Stimulated activated CD8-positive, alpha-beta memory T cell treated with anti-CD3 and anti-CD28 coated beads, Interleukin-15, amount 100 ng/mL, for 48 hours (primary cell): Measurements from ENCODE around the gene FAM174C.
A peak's percentile ranks its signal among the peaks of the same experiment; 100 is the strongest.

ENCODE experiments used
- DNase-seq, 2 donors: peaks; one replicate each; pipeline ENCODE4 v3.0.0-alpha.2; 2020; ENCODE audit warnings: low read depth in 2 of 2

Gene FAM174C

GRCh38 chr19:1250437-1251260 is 24.7 kb upstream of the FAM174C start:
- DNase-seq, result no peak

GRCh38 chr19:1251330-1252220 is 23.8 kb upstream of the FAM174C start:
- no peak for DNase-seq

GRCh38 chr19:1252221-1252820 is 23.0 kb upstream of the FAM174C start:
- peak; percentile 63 to 71 for DNase-seq

GRCh38 chr19:1252821-1253513 is 22.4 kb upstream of the FAM174C start:
- peak; percentile 73 to 76 for DNase-seq

DNA sequence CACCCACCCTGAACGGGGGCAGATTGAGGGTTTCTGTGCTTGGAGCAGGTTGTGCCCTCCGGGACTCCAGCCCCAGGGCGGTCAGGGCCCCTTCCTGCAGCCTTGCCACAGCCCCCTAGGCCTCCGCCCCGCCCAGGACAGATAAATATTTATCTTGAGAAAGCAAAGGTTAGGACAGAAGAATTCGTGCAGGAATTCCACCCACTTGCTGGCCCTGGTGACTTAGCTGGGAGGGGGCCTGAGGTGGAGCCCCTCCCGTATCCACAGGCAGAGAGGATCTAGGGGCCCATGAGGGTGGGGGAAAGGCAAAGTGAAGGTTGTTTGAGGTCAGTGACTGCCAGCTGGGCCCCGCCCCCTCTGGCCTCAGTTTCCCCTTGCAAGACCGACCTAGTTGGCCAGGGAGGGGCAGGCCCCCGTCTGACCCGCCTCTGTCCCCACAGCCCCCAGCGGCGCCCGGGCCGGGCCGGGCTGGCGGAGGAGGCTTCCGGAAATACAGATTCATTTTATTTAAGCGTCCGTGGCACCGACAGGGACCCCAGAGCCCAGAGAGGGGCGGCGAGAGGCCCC is 21.7 kb upstream of the FAM174C start:
- no peak for DNase-seq

GRCh38 chr19:1254081-1254527 is 21.2 kb upstream of the FAM174C start:
- no peak for DNase-seq

GRCh38 chr19:1254530-1255185 is 20.7 kb upstream of the FAM174C start:
- no peak for DNase-seq

DNA sequence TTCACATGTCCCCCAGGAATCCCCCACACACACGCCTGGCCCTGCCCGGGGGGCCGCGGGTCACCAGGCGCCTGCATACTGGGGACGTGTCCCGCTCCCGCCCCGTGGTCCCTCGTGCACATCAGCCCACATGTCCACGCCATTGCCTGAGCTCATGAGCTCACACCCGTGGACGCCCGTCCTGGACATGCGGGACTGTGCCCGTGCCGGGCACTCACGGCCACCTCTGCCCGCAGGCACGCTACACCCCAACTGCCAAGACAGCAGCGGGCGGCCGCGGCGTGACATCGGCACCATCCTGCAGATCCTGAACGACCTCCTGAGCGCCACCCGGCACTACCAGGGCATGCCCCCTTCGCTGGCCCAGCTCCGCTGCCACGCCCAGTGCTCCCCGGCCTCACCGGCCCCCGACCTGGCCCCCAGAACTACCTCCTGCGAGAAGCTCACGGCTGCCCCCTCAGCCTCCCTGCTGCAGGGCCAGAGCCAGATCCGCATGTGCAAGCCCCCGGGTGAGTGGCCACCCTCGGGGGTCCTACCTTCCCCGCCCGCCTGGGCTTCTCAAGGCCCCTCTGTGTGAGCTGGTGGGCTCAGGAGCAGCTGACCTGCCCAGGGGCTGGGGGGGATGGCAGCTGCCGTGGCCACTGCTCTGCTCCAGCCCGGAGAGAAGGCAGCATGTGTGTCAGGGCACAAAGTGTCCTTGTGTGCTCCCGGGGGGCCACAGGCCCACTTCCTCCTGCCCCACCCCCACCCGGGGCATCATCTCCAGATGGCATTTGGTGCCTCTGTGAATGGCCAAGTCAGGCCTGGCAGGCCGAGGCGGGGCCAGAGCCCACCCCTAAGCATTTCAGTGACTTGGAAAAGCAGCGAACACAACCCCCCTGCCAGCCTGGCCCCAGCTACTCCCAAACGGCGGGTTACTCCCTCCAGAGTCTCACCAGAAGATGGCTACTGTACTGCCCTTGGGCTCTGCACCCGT is 19.9 kb upstream of the FAM174C start:
- no peak for DNase-seq

- no peak for DNase-seq
Measured at GRCh38 chr19:1256646-1257474, 18.5 kb upstream of the FAM174C start.

DNA sequence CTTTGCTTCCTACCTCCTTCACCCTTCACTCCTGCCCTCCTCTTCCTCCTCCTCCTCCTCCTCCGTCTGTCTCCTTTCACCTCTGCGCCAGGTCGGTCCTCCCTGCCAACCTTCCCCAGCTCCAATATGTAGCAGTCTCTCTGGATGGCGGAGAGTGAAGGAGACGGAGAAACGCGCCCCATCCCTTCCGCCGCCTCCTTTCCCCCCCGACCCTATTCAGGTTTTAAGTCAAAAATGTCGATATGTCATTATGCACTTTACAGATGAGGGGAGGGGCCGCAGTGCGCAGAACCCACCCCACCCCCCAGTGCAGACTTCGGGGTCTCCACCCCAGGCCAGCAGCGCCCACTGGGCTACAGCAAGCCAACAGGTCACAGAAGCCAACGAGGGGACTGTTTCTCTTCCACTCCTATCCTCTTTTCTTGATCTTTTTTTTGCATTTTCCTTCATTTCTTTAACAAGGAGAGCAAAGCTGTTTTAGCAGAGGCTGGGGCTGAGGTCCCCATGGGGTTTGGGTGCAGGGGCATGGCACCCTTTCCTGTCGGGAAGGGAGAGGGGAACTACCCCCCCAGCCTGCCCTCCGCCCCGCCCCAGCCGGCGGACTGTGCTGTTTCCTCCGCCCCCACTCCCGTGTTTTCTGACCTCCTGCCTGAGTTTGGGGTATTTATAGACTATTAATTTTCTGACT is 17.7 kb upstream of the FAM174C start:
- DNase-seq, result no peak

DNA sequence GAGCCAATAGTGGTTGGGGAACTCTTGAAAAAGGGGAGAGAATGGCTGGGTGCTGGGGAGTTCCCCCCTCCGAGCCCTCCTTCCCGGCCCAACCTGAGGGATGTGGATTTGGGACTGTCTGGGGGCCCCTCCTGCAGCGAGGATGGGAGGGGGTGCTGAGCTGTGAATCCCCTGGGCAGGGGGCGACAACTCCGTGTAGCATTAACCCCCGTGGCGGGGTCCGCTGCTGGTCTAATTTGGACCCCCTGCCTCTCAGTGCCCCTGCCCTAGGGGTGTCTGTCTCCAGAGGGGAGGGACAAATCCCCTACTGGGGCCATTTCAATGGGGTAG is 17.2 kb upstream of the FAM174C start:
- no peak for DNase-seq

GRCh38 chr19:1258707-1259205 is 16.6 kb upstream of the FAM174C start:
- DNase-seq, result no peak

GRCh38 chr19:1259206-1259875 is 16.0 kb upstream of the FAM174C start:
- peak; percentile 64 to 71 for DNase-seq

DNA sequence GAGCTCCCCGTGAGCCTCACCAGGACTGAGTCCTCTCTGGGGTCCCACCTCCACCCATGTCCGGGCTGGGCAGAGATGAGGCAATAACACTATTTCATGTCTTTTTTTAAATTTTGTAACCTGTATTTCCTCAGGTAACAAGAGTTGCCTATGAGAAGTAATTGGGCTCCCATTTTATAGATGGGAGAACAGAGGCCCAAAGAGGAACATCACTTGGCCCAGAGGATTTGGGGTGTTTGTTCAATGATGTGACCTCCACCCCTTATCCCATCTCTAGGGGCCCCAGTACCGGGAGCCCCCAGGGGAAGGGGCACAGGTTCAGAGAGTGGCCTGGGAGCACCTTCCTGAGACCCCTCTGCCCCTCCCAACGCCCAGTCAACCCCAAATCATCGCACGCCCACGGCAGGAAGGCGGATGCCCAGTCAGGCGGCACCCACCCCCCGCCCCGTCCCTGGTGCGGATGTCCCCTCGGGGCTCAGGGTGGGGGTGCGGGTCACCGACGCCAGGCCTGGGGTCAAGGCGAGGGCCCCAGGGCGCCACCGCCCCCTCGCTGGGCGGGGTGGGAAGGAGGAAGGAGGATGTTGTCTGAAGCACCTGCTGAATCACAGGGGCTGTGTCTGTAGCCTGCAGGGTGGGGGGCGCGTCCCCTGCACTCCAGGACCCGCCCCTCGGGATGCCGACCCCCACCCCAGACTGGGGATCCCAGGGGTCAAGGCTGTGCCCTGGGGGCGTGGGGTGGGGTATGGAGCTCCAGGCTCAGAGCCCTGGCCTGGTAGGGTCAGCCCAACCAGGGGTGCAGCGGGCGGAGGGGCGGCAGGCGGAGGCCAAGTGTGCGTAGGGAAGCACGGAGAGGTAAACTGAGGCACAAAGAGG is 15.2 kb upstream of the FAM174C start:
- no peak for DNase-seq

- DNase-seq, result peak; percentile 97 to 98
Measured at GRCh38 chr19:1260749-1261537, 14.4 kb upstream of the FAM174C start.

- no peak for DNase-seq
Measured at GRCh38 chr19:1261538-1261797, 13.9 kb upstream of the FAM174C start.
